BJ (cell line): Measurements from ENCODE around the gene TRMT10C. TPM values are rescaled to one million over a fixed set of nuclear protein-coding genes. Genes with fewer than 3 reads are reported as not detected.

Experiments used
- CTCF ChIA-PET: fragments of 350-600 bp; formaldehyde crosslinking; extraction: SDS; loops from one replicate; lab custom pipeline; 2021; ENCODE audit warnings: antibody characterized with exemption, inconsistent platforms; lab: Yijun Ruan, JAX
- POLR2A ChIA-PET: fragments of 300-600 bp; sonication (Branson Sonifier 250); formaldehyde crosslinking; extraction: SDS; loops from one replicate; lab custom pipeline; 2021; ENCODE audit warnings: antibody characterized with exemption; lab: Charles Lee
- DNase-seq: peaks from one replicate; pipeline ENCODE4 v3.0.0-alpha.2; 2011; ENCODE audit warnings: low read depth
- H3K27me3 ChIP-seq: 2 replicates; pipeline ENCODE4 v1.6.0; 2011; ENCODE audit warnings: low read length; ENCODE audit not compliant: control insufficient read depth, insufficient read depth
- H3K36me3 ChIP-seq: 2 replicates; pipeline ENCODE4 v1.5.1; 2011; ENCODE audit warnings: low read length; ENCODE audit not compliant: control insufficient read depth, insufficient read depth
- H3K4me3 ChIP-seq: 2 replicates; pipeline ENCODE4 v1.5.1; 2011; ENCODE audit warnings: low read depth, mild to moderate bottlenecking, control low read depth, low read length
- polyA plus RNA-seq: library from polyadenylated mRNA; depleted of rRNA; stranded (reverse); fragments of >200 nt; gene quantifications from 2 replicates; pipeline ENCODE4 v1.2.3, GENCODE V29; 2011
- TF ChIP-seq, protein P1 (sequence below): IDR thresholded peaks from 2 replicates; pipeline ENCODE4 v1.5.1; 2011; ENCODE audit warnings: low read depth, mild to moderate bottlenecking, control low read depth, inconsistent platforms, low read length, moderate library complexity; ENCODE audit not compliant: insufficient read depth

The TRMT10C gene
- polyA plus RNA-seq, 1 experiment: 7.4 TPM

DNA sequence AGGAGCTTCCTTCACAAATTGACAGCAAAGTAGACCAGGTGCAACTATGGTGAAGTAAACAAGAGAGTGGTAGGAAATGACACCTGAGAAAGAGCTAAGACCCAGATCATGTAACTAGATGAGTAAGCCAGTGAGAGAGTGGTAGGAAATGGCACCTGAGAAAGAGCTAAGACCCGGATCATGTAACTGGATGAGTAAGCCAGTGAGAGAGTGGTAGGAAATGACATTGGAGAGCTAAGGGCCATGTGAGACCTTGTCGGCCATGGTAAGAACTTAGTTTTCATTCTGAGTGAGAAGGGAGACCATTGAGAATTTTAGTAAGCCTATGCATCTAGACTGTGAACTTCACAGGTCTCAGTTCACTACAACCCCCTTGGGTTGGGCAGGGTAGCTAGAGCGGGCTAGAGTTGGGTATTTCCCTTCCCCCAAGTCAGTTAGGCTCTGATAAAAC, 43.2 kb upstream of the TRMT10C start:
- TF ChIP-seq, protein P1, sequence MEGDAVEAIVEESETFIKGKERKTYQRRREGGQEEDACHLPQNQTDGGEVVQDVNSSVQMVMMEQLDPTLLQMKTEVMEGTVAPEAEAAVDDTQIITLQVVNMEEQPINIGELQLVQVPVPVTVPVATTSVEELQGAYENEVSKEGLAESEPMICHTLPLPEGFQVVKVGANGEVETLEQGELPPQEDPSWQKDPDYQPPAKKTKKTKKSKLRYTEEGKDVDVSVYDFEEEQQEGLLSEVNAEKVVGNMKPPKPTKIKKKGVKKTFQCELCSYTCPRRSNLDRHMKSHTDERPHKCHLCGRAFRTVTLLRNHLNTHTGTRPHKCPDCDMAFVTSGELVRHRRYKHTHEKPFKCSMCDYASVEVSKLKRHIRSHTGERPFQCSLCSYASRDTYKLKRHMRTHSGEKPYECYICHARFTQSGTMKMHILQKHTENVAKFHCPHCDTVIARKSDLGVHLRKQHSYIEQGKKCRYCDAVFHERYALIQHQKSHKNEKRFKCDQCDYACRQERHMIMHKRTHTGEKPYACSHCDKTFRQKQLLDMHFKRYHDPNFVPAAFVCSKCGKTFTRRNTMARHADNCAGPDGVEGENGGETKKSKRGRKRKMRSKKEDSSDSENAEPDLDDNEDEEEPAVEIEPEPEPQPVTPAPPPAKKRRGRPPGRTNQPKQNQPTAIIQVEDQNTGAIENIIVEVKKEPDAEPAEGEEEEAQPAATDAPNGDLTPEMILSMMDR: no peak
- no peak for DNase-seq
- ChIA-PET POLR2A (no interaction called here), CTCF (interaction anchor here (1.6 to 1.9 kb wide), 2 partner anchors 10 to 17 kb away, joined by 3 to 4 read pairs; no protein-coding TSS in a partner anchor)
- Histone ChIP-seq H3K4me3 (no peak overlapping the region), H3K36me3 (no peaks in the 10 kb centered on the region), H3K27me3 (peaks cover 6% of the 10 kb centered on the region)

GRCh38 chr3:101519685-101520365, 41.8 kb upstream of the TRMT10C start:
- DNase-seq: no peak
- H3K36me3 ChIP-seq: no peaks in the 10 kb centered on the region
- TF ChIP-seq, protein P1: no peak
- H3K27me3 ChIP-seq: peaks cover 6% of the 10 kb centered on the region
- POLR2A ChIA-PET: no interaction called here
- H3K4me3 ChIP-seq: no peak overlapping the region
- CTCF ChIA-PET: interaction anchor here (1.6 to 1.9 kb wide), 2 partner anchors 11 to 15 kb away, joined by 3 to 4 read pairs; no protein-coding TSS in a partner anchor

DNA sequence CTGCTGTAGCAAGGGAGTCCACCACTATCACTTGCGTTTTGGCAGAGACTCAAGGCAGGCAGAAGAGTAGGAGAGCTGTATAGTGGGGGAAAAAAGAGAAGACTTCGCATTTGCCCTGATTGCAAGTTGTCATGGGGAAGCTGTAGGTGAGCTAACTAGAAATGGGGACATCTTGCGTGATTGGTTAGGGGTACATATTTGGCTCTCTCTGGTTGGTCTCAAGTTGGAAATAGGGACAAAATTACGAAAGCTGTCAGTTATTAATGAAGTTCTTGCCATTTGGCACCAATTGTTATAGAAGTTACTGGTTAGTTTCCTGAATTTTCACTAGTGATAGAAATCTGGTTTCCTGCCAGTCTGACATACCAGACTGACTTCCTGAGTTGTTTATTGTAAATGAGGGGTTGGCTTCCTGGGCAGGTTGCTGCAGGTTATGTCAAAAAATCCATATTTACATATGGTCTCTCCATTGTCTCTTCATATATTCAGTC, 40.4 kb upstream of the TRMT10C start:
- ChIA-PET POLR2A (no interaction called here), CTCF (interaction anchor here (1.0 to 1.2 kb wide), 4 partner anchors 9 to 53 kb away, joined by 3 read pairs; partner anchors contain the start of genes PCNP and SENP7)
- H3K4me3 ChIP-seq: no peak overlapping the region
- no peaks in the 10 kb centered on the region for H3K36me3 ChIP-seq
- TF ChIP-seq, protein P1: no peak
- peaks cover 6% of the 10 kb centered on the region for H3K27me3 ChIP-seq
- DNase-seq: no peak

- H3K36me3 ChIP-seq: no peaks in the 10 kb centered on the region
- TF ChIP-seq, protein P1: no peak
- H3K4me3 ChIP-seq: no peak overlapping the region
- ChIA-PET POLR2A (no interaction called here), CTCF (no interaction called here)
- no peaks in the 10 kb centered on the region for H3K27me3 ChIP-seq
- no peak for DNase-seq
Observed at GRCh38 chr3:101527441-101527840, 34.2 kb upstream of the TRMT10C start.

- no peaks in the 10 kb centered on the region for H3K36me3 ChIP-seq
- H3K27me3 ChIP-seq: 0 out of 2 replicates have a peak, but pooled peaks cover under 1% of the 10 kb centered on the region
- DNase-seq: no peak
- TF ChIP-seq, protein P1: no peak
- POLR2A ChIA-PET: no interaction called here
- CTCF ChIA-PET: no interaction called here
- H3K4me3 ChIP-seq: no peak overlapping the region
Observed at GRCh38 chr3:101527906-101528305, 33.8 kb upstream of the TRMT10C start.
